Tongue (tissue), 2 donors: ENCODE measurements around the gene GAREM2. TPM values are rescaled to one million over a fixed set of nuclear protein-coding genes. Genes with fewer than 3 reads are reported as not detected.
A peak's percentile ranks its signal among the peaks of the same experiment; 100 is the strongest.
"Not testable (repeated sequence)": the region's sequence is repeated elsewhere in the genome, so short reads cannot be mapped to it uniquely, and the experiment has no call there.

ENCODE experiments used
- DNase-seq: peaks from one replicate; pipeline ENCODE4 v3.0.0-alpha.2; 2015
- total RNA-seq: library from RNA; depleted of rRNA; stranded (reverse); fragments of >200 nt; gene quantifications from one replicate; pipeline ENCODE4 v1.2.3, GENCODE V29; 2014

Gene GAREM2
- total RNA-seq: 1.8 TPM

DNA sequence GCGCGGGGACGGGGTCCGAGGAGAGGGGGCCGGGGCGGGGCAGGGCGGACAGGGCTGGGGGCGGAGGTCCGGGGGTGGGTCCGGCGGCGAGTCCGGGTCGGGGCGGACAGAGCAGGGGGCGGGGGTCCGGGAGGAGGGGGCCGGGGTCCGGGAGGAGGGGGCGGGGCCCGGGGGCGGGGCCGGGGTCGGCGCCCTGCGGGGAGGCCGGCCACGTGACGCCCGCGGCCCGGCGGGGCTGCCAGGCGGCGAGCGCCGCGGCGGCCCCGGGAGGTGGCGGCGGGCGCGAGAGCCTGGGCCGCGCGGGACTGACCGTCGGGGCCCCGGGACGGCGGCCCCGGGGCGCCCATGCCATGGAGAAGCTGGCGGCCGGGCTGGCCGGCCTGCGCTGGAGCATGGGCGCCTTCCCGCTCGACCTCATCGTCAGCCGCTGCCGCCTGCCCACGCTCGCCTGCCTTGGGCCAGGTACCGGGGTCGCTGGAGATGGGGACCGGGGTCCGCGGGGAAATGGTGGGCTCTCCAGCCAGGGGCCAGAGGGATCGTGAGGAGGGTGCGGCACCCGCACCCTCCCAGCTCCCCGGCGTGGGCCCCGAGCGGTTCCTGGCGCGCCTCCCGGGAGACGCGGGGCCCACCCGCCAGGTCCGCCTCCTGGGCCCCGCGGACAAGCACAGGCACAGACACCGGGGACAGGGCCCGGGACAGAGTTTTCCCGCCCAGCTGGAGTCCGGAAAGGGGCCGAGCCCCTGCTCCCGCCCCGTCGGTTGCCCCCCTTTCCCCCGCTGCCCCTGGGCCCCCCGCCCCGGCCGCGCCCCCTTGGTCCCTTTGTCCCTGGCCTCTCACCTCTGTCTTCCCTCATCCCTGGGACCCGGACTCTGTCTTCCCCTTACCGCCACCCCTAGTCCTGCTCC, at the start of gene GAREM2:
Gene GAREM2 (plus strand): TSS at position 218 of the 905 bp plus-strand sequence. CDS start 133 bp downstream, at position 351.
- DNase-seq: peak; percentile 37

- DNase-seq: no peak
Observed at GRCh38 chr2:26123426-26123825, 49.5 kb upstream of the GAREM2 start.

DNA sequence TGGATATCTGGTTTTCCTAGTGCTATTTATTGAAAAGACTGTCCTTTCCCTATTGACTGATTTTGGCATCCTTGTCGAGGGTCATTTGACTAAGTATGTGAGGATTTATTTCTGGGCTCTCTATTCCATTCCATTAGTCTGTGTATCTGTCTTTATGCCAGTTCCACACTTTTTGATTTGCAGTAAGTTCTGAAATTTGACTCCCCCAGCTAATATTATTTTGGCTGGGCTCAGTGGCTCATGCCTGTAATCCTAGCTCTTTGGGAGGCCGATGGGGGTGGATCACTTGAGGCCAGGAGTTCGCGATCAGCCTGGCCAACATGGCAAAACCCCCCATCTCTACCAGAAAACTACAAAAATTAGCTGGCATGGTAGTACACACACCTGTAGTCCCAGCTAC, 46.8 kb upstream of the GAREM2 start:
- peak; percentile 17 for DNase-seq

DNA sequence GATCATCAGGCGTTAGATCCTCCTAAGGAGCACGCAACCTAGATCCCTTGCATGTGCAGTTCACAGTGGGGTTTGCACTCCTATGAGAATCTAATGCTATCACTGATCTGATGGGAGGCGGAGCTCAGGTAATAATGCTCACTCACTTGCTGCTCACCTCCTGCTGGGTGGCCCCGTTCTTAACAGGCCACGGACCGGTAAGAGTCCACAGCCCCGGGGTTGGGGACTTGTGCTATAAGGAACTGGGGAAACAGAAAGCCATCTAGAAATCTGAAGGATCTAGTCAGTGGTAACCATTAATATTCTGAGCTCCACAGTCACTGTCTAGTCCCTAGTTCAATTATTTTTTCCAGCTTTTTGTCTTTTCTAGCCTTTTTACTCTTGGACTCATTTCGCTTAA, 44.7 kb upstream of the GAREM2 start:
- no peak for DNase-seq

- DNase-seq: no peak
Observed at GRCh38 chr2:26130763-26131162, 42.1 kb upstream of the GAREM2 start.

- no peak for DNase-seq
Observed at GRCh38 chr2:26136451-26136850, 36.4 kb upstream of the GAREM2 start.

GRCh38 chr2:26139269-26140183, 33.4 kb upstream of the GAREM2 start:
- peak; percentile 5 for DNase-seq

GRCh38 chr2:26141145-26141769, 31.6 kb upstream of the GAREM2 start:
- DNase-seq: no peak

- no peak for DNase-seq
Observed at GRCh38 chr2:26144031-26144430, 28.9 kb upstream of the GAREM2 start.

- DNase-seq: peak; percentile 78
Observed at GRCh38 chr2:26144953-26145680, 27.8 kb upstream of the GAREM2 start.

DNA sequence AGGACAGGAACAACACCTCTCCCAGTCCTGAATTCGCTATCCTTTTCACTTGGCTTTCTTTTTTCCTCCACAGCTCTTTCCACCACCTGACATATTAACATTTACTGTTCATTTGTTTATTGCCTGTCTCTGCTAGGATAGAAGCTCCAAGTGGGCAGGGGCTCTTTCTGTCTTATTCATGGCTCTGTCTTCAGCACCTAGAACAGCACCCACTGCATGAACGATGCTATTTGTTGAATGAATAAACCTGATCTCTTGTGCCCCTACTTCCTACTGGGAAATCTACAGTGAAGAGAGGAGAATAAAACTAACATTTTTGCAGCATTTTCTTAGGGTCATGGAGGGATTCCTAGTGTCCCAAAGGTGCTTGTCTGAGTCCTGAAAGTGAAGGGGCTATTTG, 24.4 kb upstream of the GAREM2 start:
- DNase-seq: no peak

GRCh38 chr2:26150243-26150642, 22.6 kb upstream of the GAREM2 start:
- no peak for DNase-seq

- no peak for DNase-seq
Observed at GRCh38 chr2:26157580-26157979, 15.3 kb upstream of the GAREM2 start.

- no peak for DNase-seq
Observed at GRCh38 chr2:26161926-26162325, 11.0 kb upstream of the GAREM2 start.

- DNase-seq: no peak
Observed at GRCh38 chr2:26162963-26163362, 9.9 kb upstream of the GAREM2 start.

- DNase-seq: no peak
Observed at GRCh38 chr2:26164231-26164630, 8.7 kb upstream of the GAREM2 start.

DNA sequence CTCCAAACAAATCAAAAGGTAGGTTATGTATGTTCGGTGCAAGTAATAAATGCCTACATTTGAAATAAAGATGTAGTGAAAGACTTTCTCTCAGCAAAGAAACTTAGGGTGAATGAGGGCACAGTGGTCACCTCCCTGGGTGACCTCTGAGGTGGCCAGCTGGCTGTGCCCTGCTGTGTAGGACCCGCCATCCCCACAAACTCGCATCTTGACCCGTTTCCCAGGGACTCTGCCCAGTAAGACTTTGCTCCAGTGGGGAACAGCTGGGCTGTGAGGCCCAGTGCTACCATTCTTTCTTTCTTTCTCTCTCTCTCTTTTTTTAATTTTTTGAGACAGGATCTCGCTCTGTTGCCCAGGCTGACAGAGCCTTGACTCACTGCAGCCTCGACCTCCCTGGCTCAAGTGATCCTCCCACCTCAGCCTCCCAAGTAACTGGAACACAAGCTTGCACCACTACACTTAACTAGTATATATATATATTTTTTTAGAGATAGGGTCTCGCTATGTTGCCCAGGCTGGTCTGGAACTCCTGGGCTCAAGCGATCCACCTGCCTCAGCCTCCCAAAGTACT, 8.2 kb upstream of the GAREM2 start:
- no peak for DNase-seq

- DNase-seq: no peak
Observed at GRCh38 chr2:26165403-26165802, 7.5 kb upstream of the GAREM2 start.

- DNase-seq: not testable (repeated sequence)
Observed at GRCh38 chr2:26166541-26166940, 6.3 kb upstream of the GAREM2 start.

GRCh38 chr2:26168785-26169184, 4.1 kb upstream of the GAREM2 start:
- DNase-seq: no peak

GRCh38 chr2:26169226-26169625, 3.7 kb upstream of the GAREM2 start:
- no peak for DNase-seq
